GM18951 (cell line): ENCODE results near the gene PPP6R2.

Experiments
- POLR2A ChIP-seq: IDR thresholded peaks from 4 replicates; pipeline ENCODE4 v1.6.1; 2011; ENCODE audit warnings: mild to moderate bottlenecking; ENCODE audit not compliant: insufficient read length, insufficient read depth; ENCODE audit errors: extremely low read depth
- in situ Hi-C: fragments of 300-500 bp; cut with MboI; formaldehyde crosslinking; loops from one replicate; pipeline ENCODE4 v1.12.0; 2022; ENCODE audit warnings: low sequenced_read_pairs, mixed read lengths, inconsistent platforms; ENCODE audit not compliant: unreplicated experiment

PPP6R2 gene

DNA sequence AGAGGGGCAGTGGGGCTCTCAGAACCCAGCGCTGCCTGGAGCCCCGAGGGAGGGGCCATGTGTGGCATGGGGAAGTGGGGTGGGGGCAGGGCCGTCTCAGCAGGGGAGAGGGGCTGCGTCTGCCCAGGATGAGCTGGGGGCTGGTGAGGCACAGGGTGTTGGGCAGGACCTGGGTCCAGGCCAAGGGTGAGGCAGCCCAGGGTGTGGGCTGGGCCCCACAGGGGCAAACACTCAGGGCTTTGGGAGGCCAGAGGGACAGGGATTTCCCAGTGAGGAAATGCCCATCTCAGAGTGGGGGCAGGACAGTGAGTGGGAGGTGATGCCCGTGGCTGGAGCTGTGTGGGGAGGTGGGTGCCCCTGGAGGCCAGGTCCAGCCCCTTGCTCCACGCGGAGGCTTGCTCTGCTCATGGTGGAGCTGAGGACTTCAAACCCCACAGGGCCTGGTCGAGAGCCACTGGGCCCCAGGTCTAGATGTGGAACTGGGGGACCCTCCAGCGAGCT, 41.0 kb upstream of the PPP6R2 start:
- in situ Hi-C loops = no loop called here
- no peak for TF ChIP-seq POLR2A

DNA sequence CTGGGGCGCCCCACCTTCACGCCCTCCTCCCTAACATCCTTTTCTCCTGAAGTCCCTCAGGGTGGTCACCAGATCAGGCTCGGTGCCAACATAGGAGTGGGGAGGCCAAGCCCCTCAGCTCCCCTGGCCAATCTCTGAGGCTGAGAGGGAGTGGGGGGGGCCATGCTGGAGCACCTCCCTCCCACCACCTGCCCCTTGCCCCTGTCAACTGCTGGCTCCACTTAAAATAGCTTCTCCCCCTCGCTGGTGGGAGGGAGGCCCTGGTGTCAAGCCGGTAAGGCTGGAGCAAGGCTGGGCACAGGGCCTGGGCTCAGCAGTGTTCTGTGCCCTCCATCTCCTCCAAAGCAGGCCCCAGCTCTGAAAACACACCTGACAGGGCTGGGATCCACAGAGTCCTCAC, 40.6 kb upstream of the PPP6R2 start:
- in situ Hi-C loops = no loop called here
- no peak for TF ChIP-seq POLR2A

DNA sequence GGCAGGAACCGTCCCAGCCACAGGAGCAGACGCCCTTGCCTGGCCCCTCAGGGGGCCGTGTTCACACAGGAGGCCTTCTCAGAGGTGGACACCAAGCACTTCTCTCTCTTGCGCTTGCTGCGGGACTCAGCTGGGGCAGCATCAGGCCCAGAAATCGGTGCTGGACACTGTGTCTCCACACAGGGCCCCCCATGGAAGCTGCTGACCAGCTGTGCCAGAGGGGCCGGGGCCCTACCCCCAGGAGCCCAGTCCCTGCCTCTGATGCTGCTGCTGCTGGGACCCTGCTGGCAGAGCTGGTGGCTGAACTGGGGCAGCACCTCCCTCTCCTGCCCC, 39.6 kb upstream of the PPP6R2 start:
- TF ChIP-seq POLR2A = no peak
- in situ Hi-C loops = no loop called here

DNA sequence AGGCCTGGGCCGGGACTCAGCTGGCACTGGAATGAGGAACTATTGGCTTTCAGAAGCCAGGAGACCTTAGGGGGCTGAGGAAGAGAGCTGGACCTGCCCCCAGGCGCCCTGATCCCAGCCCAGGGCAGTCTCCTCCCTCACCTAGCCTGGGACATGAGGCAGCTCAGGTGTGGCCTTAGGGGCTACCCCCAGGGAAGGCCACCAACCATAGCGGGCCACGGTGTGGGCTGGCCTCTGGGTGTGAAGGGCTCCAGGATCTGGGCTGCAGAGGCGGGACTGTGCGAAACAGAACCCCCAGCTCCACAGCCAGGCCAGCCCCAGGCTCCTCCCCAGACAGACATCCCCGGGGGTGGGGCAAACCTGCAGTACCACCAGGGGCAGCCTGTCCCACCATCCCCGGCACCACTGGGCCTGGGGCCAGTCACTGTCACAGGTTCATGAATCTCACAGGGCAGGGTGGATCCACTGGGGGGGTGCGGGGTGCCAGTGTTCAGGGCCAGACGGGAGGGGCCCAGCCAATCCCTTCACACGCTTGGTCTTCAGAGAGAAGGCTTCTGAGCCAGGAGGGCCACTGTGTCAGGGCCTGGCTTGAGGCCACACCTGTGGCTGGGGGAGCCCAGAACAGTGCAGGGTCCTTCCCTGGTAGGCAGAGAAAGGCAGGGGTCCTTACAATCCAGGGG, 39.1 kb upstream of the PPP6R2 start:
- in situ Hi-C loops = no loop called here
- TF ChIP-seq POLR2A = no peak

DNA sequence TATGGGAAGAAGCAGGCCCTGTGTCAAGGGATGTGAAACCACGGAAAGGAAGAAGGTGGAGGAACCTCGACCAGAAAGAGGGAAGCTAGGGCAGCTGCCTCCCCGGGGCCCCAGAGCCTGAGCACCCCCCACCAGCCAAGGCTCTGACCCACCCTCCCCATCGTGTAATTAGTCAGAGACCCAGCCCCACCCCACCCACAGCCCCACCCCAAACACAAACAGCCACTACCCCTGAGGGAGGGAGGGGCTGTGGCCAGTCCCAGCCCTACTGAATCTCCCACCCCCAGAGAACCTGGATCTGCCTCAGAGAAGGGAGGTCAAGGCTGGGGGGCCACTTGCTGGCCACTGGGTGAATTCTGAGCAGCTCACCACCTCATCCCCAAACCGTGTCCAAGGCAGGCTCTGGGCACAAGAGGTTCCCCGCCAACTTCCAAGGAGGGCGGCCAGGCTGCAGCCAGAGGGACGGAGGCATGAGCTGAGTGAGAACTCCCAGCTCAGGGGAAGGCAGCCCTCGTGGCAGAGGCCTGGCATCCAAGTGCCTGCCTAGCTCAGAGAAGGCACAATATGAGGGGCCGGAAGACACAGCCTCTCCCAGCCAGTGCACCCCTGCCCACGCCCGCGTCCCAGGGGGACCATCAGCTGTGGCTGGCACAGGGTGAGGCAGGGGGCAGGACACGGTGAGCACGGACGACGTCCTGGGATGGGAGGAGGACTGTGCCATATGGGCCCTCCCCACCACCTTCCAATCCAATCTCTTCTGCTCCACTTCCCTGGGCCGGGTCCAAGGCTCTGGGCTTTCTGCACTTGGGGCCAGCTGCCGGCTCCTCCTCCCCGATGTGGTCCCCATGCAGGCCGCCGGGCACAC, 38.4 kb upstream of the PPP6R2 start:
- in situ Hi-C loops = no loop called here
- peak; percentile 15 for TF ChIP-seq POLR2A

DNA sequence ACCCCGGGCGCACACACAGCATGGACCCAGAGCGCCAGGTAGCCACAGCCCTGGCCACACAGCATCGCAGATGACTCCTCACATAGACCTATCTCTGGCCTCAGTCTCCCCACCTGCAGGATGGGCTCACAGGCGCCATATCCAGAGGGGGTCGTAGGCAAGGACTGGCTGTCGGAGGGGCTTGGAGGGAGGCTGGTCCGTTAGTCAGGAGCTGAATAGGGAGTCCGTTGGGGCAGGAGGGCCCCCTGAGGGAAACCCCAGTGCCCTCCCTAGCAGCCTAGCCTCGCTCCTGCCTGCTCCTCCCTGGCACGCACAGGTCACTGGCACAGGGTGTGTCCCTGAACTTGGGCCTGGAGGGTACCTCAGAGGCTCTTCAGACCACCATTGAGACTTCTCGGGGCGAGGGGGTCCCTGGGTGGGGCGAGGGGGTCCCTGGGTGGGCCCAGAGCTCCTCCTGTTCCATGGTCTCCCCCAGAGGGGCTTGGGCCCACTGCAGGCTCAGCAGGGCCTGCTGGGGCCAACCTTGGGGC, 37.7 kb upstream of the PPP6R2 start:
- no peak for TF ChIP-seq POLR2A
- in situ Hi-C loops = no loop called here

DNA sequence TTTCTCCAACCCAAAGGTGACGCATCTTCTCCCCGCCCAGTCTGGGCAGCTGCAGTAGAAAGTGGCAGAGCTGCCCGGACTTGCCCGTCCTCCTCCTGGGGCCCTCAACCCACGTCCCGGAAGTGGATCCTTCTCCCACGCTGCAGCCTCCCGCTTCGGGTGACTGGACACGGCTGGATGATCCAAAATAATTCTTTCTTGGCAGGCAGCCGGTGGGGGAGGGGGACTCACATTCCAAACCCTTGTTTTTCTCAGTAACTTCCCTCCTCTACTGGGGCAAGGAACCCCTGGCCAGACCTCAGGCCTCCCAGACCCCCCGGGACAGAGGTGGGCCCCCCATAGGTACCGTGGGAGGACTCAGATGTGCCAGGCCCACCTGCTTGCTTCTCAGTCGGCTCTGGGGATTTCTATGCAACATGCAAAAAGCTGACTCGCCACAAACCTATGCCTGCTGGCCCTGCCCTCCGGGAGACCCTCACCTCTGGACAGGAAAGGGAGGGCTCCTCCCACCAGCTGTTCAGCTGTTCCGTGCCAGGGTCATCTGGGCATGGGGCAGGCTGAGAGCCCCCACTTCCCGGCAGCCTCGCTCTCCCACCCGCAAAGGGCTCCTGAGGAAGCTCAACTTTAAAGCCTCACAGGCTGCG, 37.1 kb upstream of the PPP6R2 start:
- in situ Hi-C loops = no loop called here
- peak; percentile 61 for TF ChIP-seq POLR2A

DNA sequence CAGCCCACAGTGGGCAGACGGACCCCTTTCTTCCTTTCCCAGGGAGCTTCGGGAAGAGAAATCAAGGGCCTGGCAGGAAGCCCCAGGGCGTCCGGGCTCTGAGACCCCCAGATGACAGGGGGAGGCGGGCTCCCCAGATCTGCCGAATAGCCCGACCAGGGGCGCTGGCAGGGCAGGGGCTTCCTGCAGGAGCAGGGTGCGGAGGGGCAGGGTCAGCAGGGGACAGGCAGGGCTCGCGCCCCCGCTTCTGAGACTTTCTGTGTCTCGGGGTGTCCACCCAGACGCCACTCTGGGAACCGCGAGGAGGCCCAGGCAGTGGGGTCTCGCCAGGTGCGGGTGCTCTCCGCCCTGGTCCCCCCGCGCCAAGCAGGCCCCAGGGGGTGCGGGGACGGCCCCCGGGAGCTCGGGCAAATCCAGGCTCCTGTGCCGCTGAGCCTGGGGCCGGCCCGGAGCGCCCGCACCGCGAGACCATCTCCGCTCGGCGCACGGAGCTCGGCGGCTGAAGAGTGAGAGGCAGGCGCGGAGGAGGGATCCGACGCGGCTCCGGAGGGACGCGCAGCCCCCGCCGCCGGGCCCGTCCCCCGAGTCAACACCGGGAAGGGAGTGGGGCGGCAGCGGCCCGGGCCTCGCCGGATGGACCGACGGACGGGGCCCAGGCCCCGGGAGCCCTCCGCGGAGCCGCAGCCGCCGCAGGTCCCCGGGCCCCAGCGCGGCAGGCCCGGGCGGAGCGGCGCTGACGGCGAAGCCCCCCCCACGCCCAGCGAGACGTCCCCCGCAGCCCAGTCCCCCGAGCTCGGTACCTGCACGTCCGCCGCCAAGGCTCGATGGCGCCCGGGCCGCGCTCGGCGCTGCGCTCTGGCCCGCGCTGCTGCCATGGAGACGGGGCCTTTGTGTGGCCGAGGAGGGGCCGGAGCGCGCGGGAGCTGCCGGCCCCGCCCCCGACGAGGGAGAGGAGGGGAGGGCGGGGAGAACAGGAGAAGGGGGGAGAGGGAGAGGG, 36.1 kb upstream of the PPP6R2 start, which contains the start of gene PLXNB2:
PLXNB2 (minus strand) TSS at position 894 of the 997 bp plus-strand sequence. CDS start 17,062 bp downstream, outside the sequence.
- in situ Hi-C loops = no loop called here
- TF ChIP-seq POLR2A = peak; percentile 75

DNA sequence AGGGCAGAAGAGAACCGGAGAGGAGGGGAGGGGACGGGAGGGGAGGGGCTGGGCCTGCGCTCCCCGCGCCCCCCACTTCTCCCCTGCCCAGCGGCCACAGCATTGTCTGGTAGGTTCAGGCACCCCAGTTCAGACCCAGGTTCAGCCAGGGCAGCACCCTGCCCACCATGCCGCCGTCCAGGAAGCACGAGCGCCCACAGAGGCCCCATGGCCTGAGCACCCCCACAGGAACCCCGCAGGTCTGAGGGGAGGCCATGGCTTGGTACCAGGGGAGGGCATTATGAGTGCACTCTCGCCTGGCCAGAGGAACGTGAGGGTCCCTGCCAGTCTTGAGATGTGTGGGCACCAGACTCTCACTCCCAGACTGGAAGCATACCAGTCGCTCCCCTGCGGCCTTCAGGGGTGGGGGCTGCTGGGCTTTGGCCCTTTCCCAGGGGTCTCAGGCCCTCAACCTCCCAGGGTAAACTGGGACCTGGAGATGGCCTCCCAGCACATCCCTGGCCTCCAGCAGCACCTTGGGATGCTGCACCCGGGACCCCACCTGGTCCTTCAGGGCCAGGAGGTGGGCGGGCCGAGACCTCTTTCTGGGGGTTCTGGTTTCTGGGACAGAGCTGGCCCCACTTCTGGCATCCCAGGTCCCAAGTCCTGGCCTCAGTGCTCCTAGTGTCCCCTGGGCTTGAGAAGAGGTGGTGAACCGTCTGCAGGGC, 35.1 kb upstream of the PPP6R2 start:
- TF ChIP-seq POLR2A = no peak
- in situ Hi-C loops = no loop called here

DNA sequence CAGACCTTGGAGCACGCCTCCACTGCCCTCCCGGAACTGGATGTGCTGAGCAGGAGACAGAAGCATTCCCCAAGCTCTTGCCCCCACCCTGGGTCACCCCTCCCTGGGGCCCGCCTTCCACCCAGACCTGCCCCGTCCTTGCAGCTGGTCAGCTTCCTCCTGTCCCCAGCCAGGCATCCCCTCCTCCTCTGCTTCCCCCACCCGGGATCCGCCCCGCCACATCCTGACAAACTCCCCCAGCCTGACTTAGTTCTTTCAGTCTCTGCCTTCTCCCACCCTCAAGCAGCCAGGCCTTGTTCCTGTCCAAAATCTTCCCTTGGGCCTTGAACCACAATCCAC, 34.6 kb upstream of the PPP6R2 start:
- in situ Hi-C loops = no loop called here
- no peak for TF ChIP-seq POLR2A

DNA sequence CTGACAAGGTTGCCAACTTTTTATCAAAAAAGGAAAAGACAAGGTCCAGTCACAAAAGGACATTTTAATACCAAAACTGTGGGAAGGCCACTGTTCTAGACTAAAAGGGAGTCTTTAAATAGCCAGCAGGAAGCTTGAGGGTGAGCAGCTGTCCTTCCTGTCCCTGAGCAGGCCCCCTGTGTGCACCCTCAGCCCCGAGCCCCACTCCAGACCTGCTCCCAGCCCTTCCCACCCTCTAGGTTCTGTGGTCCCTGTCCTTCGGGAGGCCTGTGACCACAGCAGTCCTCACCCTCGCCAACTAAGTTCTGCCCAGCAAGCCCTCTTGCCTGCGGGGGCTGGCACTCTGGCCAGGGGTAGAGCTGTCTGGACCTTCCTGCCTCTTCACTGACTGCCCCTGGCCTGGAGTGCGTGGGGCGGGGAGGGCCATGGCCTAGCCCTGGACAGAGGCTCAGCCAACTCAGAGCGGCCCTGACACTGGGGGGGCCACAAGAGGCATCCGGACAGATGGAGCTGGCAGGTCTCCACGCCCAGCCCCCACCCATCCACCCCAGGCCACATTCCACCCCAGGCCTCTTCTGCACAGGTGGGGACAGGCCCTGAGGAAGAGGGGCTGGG, 34.0 kb upstream of the PPP6R2 start:
- TF ChIP-seq POLR2A = no peak
- in situ Hi-C loops = no loop called here

DNA sequence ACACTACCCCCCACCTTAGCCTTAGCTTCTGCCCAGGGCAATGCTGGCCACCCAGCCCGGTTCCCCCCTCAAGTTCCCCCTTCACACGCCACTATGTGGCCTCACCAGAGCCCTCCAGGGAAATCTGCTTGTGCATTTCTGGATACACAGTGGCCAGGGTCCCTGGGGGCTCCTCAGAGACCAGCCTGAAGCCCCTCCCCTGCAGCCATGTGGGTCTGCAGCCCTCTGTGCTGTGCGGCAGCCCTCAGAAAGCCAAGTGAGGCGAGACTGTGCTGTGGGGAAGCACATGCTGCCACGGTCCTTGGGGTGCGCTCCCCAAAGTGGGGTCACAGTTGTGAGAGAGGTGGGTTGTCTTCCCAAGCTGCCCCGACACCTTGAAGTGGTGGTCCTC, 33.5 kb upstream of the PPP6R2 start:
- in situ Hi-C loops = no loop called here
- no peak for TF ChIP-seq POLR2A
